OCI-LY3 (cell line): Measurements from ENCODE around the gene CASP14.

Source experiments
- H2AFZ ChIP-seq: fragments of 200-600, 300-600 bp; shearing (Covaris generic); 2 replicates; pipeline ENCODE4 v1.6.0; 2014; ENCODE audit warnings: antibody characterized with exemption, low read depth, low read length
- H3K27ac ChIP-seq: fragments of 200-600, 300-600 bp; sonication (generic); 2 replicates; pipeline ENCODE4 v1.5.1; 2014; ENCODE audit warnings: mild to moderate bottlenecking, low read length, moderate library complexity, mixed read lengths
- H3K27me3 ChIP-seq: fragments of 200-600, 300-600 bp; sonication (generic); 2 replicates; pipeline ENCODE4 v1.6.1; 2014; ENCODE audit warnings: low read depth, low read length, mixed read lengths
- H3K36me3 ChIP-seq: fragments of 200-600, 300-600 bp; sonication (generic); replicated peaks from 2 replicates; pipeline ENCODE3; 2014; ENCODE audit warnings: low read depth, low read length, mixed read lengths
- H3K4me1 ChIP-seq: fragments of 300-600, 200-600 bp; sonication (generic); 2 replicates; pipeline ENCODE4 v1.6.1; 2014; ENCODE audit warnings: low read length, mixed read lengths
- H3K4me2 ChIP-seq: fragments of 200-600, 300-600 bp; sonication (generic); 2 replicates; pipeline ENCODE4 v1.6.1; 2014; ENCODE audit warnings: low read length, mixed read lengths
- H3K4me3 ChIP-seq: fragments of 300-600, 200-600 bp; sonication (generic); 2 replicates; pipeline ENCODE4 v1.5.1; 2014; ENCODE audit warnings: antibody characterized with exemption, mild to moderate bottlenecking, low read length, moderate library complexity
- H3K79me2 ChIP-seq: fragments of 300-600, 200-600 bp; shearing (Covaris generic); 2 replicates; pipeline ENCODE4 v1.6.1; 2014; ENCODE audit warnings: mild to moderate bottlenecking, low read length, mixed read lengths
- H3K9ac ChIP-seq: fragments of 300-600, 200-600 bp; shearing (Covaris generic); 2 replicates; pipeline ENCODE4 v1.6.0; 2014; ENCODE audit warnings: mild to moderate bottlenecking, low read length, moderate library complexity
- H3K9me3 ChIP-seq: fragments of 200-600, 300-600 bp; shearing (Covaris generic); 2 replicates; pipeline ENCODE4 v1.6.1; 2014; ENCODE audit warnings: low read length, mixed read lengths; ENCODE audit not compliant: insufficient read depth
- H4K20me1 ChIP-seq: fragments of 200-600, 300-600 bp; sonication (generic); 2 replicates; pipeline ENCODE4 v1.6.1; 2016; ENCODE audit warnings: low read length, mixed read lengths; ENCODE audit not compliant: insufficient read depth
- EZH2phosphoT487 ChIP-seq: fragments of 200-600 bp; shearing (Covaris generic); IDR thresholded peaks from 2 replicates; pipeline ENCODE4 v1.6.1; 2018; ENCODE audit warnings: antibody characterized with exemption, mixed run types, low read depth
- TF ChIP-seq, protein P1 (sequence below): fragments of 200-600, 300-600 bp; sonication (generic); IDR thresholded peaks from 2 replicates; pipeline ENCODE4 v1.5.1; 2014; ENCODE audit warnings: antibody characterized with exemption, low read length, low read depth

CASP14 gene

GRCh38 chr19:15045506-15045905 lies 3.8 kb upstream of the CASP14 start:
- Histone ChIP-seq H3K36me3 (no peaks in the 10 kb centered on the region), H3K4me2 (no peak overlapping the region), H3K27me3 (no peaks in the 10 kb centered on the region), H3K79me2 (no peaks in the 10 kb centered on the region), H3K9me3 (no peaks in the 10 kb centered on the region), H3K4me3 (no peak overlapping the region), H2AFZ (no peak overlapping the region), H4K20me1 (no peaks in the 10 kb centered on the region), H3K9ac (no peak overlapping the region), H3K27ac (no peak overlapping the region), H3K4me1 (no peaks in the 10 kb centered on the region)
- TF ChIP-seq, protein P1, sequence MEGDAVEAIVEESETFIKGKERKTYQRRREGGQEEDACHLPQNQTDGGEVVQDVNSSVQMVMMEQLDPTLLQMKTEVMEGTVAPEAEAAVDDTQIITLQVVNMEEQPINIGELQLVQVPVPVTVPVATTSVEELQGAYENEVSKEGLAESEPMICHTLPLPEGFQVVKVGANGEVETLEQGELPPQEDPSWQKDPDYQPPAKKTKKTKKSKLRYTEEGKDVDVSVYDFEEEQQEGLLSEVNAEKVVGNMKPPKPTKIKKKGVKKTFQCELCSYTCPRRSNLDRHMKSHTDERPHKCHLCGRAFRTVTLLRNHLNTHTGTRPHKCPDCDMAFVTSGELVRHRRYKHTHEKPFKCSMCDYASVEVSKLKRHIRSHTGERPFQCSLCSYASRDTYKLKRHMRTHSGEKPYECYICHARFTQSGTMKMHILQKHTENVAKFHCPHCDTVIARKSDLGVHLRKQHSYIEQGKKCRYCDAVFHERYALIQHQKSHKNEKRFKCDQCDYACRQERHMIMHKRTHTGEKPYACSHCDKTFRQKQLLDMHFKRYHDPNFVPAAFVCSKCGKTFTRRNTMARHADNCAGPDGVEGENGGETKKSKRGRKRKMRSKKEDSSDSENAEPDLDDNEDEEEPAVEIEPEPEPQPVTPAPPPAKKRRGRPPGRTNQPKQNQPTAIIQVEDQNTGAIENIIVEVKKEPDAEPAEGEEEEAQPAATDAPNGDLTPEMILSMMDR, result no peak
- TF ChIP-seq EZH2phosphoT487, result no peak

- H3K4me3 ChIP-seq, result no peak overlapping the region
- peaks cover 3% of the 10 kb centered on the region; the same call in 1 of the 2 replicates for H3K27me3 ChIP-seq
- TF ChIP-seq, protein P1, result no peak
- TF ChIP-seq EZH2phosphoT487, result no peak
- H3K4me1 ChIP-seq, result no peaks in the 10 kb centered on the region
- H3K36me3 ChIP-seq, result no peaks in the 10 kb centered on the region
- no peaks in the 10 kb centered on the region for H4K20me1 ChIP-seq
- no peak overlapping the region for H2AFZ ChIP-seq
- no peaks in the 10 kb centered on the region for H3K9me3 ChIP-seq
- H3K9ac ChIP-seq, result no peak overlapping the region
- H3K27ac ChIP-seq, result no peak overlapping the region
- no peak overlapping the region for H3K4me2 ChIP-seq
- no peaks in the 10 kb centered on the region for H3K79me2 ChIP-seq
These were observed 1.6 kb upstream of the CASP14 start for GRCh38 chr19:15047680-15048079.

DNA sequence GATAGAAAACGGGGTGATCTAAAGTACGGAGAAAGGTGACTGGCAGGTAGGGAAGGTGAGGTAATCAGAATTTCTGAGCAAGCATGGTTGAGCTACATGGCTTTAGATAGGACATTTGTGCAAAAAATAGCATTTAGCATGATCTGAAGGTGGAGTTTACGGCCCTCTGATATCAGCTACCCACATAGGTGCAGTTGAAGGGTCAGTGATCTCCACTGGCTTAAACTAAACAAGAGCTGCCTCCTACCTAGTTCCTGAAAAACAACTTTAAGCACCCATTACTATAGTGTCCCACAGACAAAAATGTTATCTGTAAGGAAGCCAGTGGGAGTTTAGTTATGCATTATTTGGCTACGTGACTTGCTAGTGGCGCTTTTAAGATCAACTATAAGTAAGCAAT lies 1.2 kb upstream of the CASP14 start:
- no peak overlapping the region for H3K4me3 ChIP-seq
- no peak overlapping the region for H2AFZ ChIP-seq
- no peaks in the 10 kb centered on the region for H4K20me1 ChIP-seq
- H3K4me2 ChIP-seq, result no peak overlapping the region
- peaks cover 4% of the 10 kb centered on the region; the same call in 1 of the 2 replicates for H3K27me3 ChIP-seq
- no peaks in the 10 kb centered on the region for H3K4me1 ChIP-seq
- TF ChIP-seq EZH2phosphoT487, result no peak
- TF ChIP-seq, protein P1, result no peak
- H3K9me3 ChIP-seq, result no peaks in the 10 kb centered on the region
- H3K9ac ChIP-seq, result no peak overlapping the region
- no peak overlapping the region for H3K27ac ChIP-seq
- no peaks in the 10 kb centered on the region for H3K79me2 ChIP-seq
- H3K36me3 ChIP-seq, result no peaks in the 10 kb centered on the region

DNA sequence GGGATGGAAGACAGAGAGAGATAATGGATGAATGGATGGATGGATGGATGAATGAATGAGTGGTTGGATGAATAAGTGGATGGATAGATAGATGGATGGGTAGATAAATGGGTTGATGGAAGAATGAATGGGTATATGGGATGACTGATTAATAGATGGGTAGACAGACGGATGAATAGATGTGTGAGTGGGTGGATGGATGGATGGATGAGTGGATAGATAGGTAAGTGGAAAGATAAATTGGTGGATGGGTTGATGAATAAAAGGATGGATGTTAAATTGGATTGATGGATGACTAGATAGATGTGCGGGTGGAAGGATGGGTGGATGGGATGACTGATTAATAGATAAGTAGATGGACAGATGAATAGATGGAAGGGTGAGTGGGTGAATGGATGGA lies 1.4 kb downstream of the CASP14 start:
- H3K4me2 ChIP-seq, result no peak overlapping the region
- no peaks in the 10 kb centered on the region for H3K79me2 ChIP-seq
- no peaks in the 10 kb centered on the region for H3K36me3 ChIP-seq
- H4K20me1 ChIP-seq, result no peaks in the 10 kb centered on the region
- TF ChIP-seq EZH2phosphoT487, result no peak
- TF ChIP-seq, protein P1, result no peak
- H3K9me3 ChIP-seq, result no peaks in the 10 kb centered on the region
- no peaks in the 10 kb centered on the region for H3K4me1 ChIP-seq
- no peak overlapping the region for H2AFZ ChIP-seq
- H3K27ac ChIP-seq, result no peak overlapping the region
- no peak overlapping the region for H3K9ac ChIP-seq
- H3K27me3 ChIP-seq, result peaks cover 9% of the 10 kb centered on the region; the same call in 1 of the 2 replicates
- no peak overlapping the region for H3K4me3 ChIP-seq
